Hippocampal formation (tissue), 2 donors: ENCODE measurements around the gene PNN.
A peak's percentile ranks its signal among the peaks of the same experiment; 100 is the strongest.
"Not testable (repeated sequence)": the region's sequence is repeated elsewhere in the genome, so short reads cannot be mapped to it uniquely, and the experiment has no call there.

Experiments used
- DNase-seq, 2 donors: peaks; one replicate each; lab custom pipeline; 2025; lab: John Stamatoyannopoulos, UW

Gene PNN

DNA sequence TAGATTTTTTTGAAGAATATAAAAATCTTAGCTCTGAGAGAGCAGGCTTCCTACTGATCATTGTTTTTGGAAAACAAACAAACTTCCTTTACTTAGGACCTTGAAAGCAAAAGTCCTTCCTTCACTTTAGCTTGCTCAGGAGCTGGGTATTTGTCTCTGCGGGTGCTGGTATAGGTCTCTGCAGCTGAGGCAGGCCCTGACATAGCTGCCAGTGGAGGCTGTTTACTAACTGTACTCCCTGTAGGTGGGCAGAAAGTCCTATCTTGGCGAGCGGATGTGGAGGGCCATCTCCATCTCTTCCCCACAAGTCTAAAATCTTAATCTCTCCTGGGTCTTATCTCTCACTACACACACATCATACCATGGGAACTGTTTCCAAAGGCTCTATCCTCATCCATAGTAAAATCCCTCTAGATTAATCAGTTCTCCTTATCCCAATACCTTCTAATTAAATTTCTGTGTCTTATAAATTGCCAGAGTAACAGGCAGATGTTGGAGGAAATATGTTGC, 54.6 kb downstream of the PNN start:
- no peak for DNase-seq

DNA sequence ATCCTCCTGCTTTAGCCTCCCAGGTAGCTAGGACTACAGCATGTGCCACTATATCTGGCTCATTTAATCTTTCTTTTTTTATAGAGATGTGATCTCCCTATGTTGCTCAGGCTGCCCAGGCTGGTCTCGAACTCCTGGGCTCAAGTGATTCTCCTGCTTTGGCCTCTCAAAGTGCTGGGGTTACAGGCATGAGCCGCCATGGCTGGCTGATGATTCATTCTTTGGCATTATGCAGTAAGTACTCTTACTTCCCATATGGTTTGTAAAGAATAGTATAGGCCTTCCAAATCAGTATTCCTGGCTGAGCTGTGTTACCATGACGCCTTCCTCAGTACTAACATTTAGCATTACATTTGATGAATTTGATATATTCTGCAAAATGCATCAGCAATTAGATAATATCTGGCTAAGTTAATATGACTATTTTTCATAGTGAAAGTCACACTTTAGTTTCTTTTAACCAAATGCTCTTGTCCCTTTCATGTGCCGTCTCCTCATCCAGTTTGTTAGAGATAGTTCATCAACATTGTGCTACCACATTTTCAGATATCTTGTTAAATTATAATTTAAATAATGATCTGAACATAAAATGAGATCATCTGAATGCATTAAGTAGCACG, 55.5 kb downstream of the PNN start:
- peak in 1 of 2 donors; percentile 14 for DNase-seq

DNA sequence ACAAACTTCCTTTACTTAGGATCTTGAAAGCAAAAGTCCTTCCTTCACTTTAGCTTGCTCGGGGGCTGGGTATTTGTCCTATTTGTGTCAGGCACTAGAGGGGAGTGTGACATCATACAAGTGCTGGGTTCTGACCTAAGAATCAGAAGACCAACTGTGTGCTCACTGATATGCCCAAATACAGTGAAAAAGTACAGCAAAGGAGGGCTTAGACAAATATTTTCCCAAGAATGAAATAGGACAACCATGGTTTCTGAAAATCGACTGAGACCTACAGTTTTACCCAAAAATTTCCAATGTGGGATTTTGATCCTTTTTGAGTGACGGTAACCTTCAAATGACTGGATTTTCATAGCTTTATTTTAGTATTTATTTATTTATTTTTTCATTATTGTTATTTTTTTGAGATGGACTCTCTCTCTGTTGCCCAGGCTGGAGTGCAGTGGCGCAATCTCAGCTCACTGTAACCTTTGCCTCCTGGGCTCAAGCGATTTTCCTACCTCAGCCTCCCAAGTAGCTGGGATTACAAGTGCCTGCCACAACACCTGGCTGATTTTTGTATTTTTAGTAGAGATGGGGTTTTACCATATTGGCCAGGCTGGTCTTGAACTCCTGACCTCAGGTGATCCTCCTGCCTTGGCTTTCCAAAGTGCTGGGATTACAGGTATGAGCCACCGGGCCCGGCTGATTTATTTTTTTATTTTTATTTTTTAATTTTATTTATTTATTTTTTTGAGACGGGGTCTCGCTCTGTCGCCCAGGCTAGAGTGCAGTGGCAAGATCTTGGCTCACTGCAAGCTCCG, 56.9 kb downstream of the PNN start:
- not testable (repeated sequence) for DNase-seq
